Thyroid gland (tissue), 4 donors: ENCODE data around the gene AATF.

Source experiments
- CTCF ChIP-seq, 6 experiments: fragments of 200-600 bp in 3 of 6; fragments of 450-650 bp in 3 of 6; sonication (generic) in 3 of 6; IDR thresholded peaks; one replicate each; pipeline ENCODE4 v1.5.1; 2016 to 2019; ENCODE audit warnings: antibody characterized with exemption in 6 of 6, mild to moderate bottlenecking in 2 of 6, inconsistent platforms in 1 of 6, moderate library complexity in 1 of 6
- POLR2A ChIP-seq, 2 donors: fragments of 450-650 bp; IDR thresholded peaks; one replicate each; pipeline ENCODE4 v1.6.1; 2017; ENCODE audit warnings: antibody characterized with exemption in 2 of 2, mild to moderate bottlenecking in 2 of 2, moderate library complexity in 1 of 2

DNA sequence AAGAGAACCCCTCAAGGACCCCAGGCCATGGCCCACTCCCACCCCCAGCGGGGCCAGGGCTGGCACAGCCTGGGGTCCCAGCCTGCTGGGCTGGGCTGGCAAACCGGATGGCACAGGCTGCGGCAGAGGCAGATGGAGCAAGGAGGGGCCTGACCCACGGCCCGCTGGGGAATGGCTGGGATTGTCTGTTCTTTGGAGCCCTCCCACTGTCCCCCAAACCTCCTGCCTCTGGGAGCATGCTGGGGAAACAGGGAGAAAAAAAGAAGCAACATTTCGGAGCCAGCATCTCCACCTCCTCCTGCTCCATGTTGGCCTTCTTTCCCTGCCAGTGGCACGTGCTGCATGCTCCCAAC is 48.6 kb upstream of the AATF start:
- TF ChIP-seq CTCF (IDR thresholded peaks at IDR 0.05): no peak
- TF ChIP-seq POLR2A (IDR thresholded peaks at IDR 0.05): no peak
